ENCODE results near the gene NIT2. TPM values are rescaled to one million over a fixed set of nuclear protein-coding genes. Genes with fewer than 3 reads are reported as not detected.

The NIT2 gene
- 37.8 and 63.1 TPM in 2 replicates for total RNA-seq (2014; rRNA removed)
- Bru-seq, nascent RNA = percentile 85 among the genes with signal in this experiment
- percentile 75 among the genes with signal in this experiment for BruChase-seq, experiment 1, labeled RNA remaining after a 6-hour chase
- percentile 85 among the genes with signal in this experiment for BruChase-seq, experiment 2, labeled RNA remaining after a 2-hour chase
- long read RNA-seq, full-length matches to known transcripts = 76 of 99 reads
- long read RNA-seq, partial matches to known transcripts = 16 of 99 reads
- long read RNA-seq, other reads (novel, unspliced or antisense) = 7 of 99 reads

GRCh38 chr3:100334488-100335351 lies at the start of gene NIT2:
Gene NIT2 (plus strand): TSS chr3:100334757. CDS start chr3:100334792, 35 bp downstream.
- no peaks in the 10 kb centered on the region for H3K27me3 ChIP-seq (ENCODE audit: low read length)
- peak within 1 kb of the TSS; percentile 87 for H2AFZ ChIP-seq (ENCODE audit: low read length)
- H3K36me3 ChIP-seq (ENCODE audit: low read depth, low read length) = peaks cover 6% of the 10 kb centered on the region; the same call in 1 of the 2 replicates
- H3K4me1 ChIP-seq (ENCODE audit: insufficient read depth, low read length) = peaks cover 15% of the 10 kb centered on the region
- no peak for TF ChIP-seq EZH2 (IDR thresholded peaks at IDR 0.05; ENCODE audit: low read length, unreplicated experiment)
- no peak for TF ChIP-seq CTCF (conservative IDR thresholded peaks at IDR 0.05; ENCODE audit: low read depth, low read length)
- TF ChIP-seq EZH2phosphoT487 (IDR thresholded peaks at IDR 0.05; ENCODE audit: borderline replicate concordance, low read length) = no peak
- H3K9me3 ChIP-seq (ENCODE audit: low read length) = no peaks in the 10 kb centered on the region
- peak within 1 kb of the TSS; percentile 33 for H3K27ac ChIP-seq (ENCODE audit: low read length)
- ATAC-seq (peak; percentile 96), DNase-seq (peak; percentile 90)
- peaks cover 14% of the 10 kb centered on the region for H3K79me2 ChIP-seq (ENCODE audit: low read length)
- POLR2A ChIA-PET (ENCODE audit: unreplicated experiment) = interaction anchor here (0.6 to 1.1 kb wide), 3 partner anchors 27 to 551 kb away, joined by 3 to 4 read pairs (median 4); no protein-coding TSS in a partner anchor
- CTCF ChIA-PET = interaction anchor here (0.6 to 0.7 kb wide), 3 partner anchors 21 to 502 kb away, joined by 3 to 4 read pairs (median 3); no protein-coding TSS in a partner anchor
- H3K4me2 ChIP-seq (ENCODE audit: low read length) = peak within 1 kb of the TSS; percentile 97
- H3K9me2 ChIP-seq (replicated peaks; ENCODE audit: low read length) = no peaks in the 10 kb centered on the region
- H3K4me3 ChIP-seq (ENCODE audit: low read length) = peak within 1 kb of the TSS; percentile 79
- BruUV-seq (replicated peaks) = no TSS peak
- no peaks in the 10 kb centered on the region for H3F3A ChIP-seq (ENCODE audit: low read length, unreplicated experiment)
- H4K20me1 ChIP-seq (ENCODE audit: low read length) = no peaks in the 10 kb centered on the region
- intact Hi-C loops (cut with micrococcal nuclease) = no loop called here
- H3K9ac ChIP-seq (ENCODE audit: low read length) = peak within 1 kb of the TSS; percentile 87

GRCh38 chr3:100288288-100288894 lies 46.2 kb upstream of the NIT2 start:
- BruUV-seq (replicated peaks) = no TSS peak
- H4K20me1 ChIP-seq (ENCODE audit: low read length) = no peaks in the 10 kb centered on the region; the same call in 1 of the 2 replicates
- H2AFZ ChIP-seq (ENCODE audit: low read length) = no peak overlapping the region
- TF ChIP-seq EZH2phosphoT487 (IDR thresholded peaks at IDR 0.05; ENCODE audit: borderline replicate concordance, low read length) = no peak
- no peak for TF ChIP-seq CTCF (conservative IDR thresholded peaks at IDR 0.05; ENCODE audit: low read depth, low read length)
- no peak for TF ChIP-seq EZH2 (IDR thresholded peaks at IDR 0.05; ENCODE audit: low read length, unreplicated experiment)
- H3K79me2 ChIP-seq (ENCODE audit: low read length) = no peaks in the 10 kb centered on the region
- CTCF ChIA-PET = no interaction called here
- no peaks in the 10 kb centered on the region; the same call in 1 of the 2 replicates for H3K36me3 ChIP-seq (ENCODE audit: low read depth, low read length)
- POLR2A ChIA-PET (ENCODE audit: unreplicated experiment) = no interaction called here
- DNase-seq (no peak), ATAC-seq (no peak)
- H3K9me3 ChIP-seq (ENCODE audit: low read length) = no peaks in the 10 kb centered on the region
- H3K27me3 ChIP-seq (ENCODE audit: low read length) = no peaks in the 10 kb centered on the region
- H3K4me1 ChIP-seq (ENCODE audit: insufficient read depth, low read length) = no peaks in the 10 kb centered on the region
- H3K4me2 ChIP-seq (ENCODE audit: low read length) = no peak overlapping the region
- H3K4me3 ChIP-seq (ENCODE audit: low read length) = no peak overlapping the region
- H3K9ac ChIP-seq (ENCODE audit: low read length) = no peak overlapping the region
- H3F3A ChIP-seq (ENCODE audit: low read length, unreplicated experiment) = no peaks in the 10 kb centered on the region
- H3K27ac ChIP-seq (ENCODE audit: low read length) = no peak overlapping the region
- no peaks in the 10 kb centered on the region for H3K9me2 ChIP-seq (replicated peaks; ENCODE audit: low read length)
- intact Hi-C loops (cut with micrococcal nuclease) = no loop called here
